Measurements from ENCODE around the gene PTPRZ1. TPM values are rescaled to one million over a fixed set of nuclear protein-coding genes. Genes with fewer than 3 reads are reported as not detected.

Gene PTPRZ1
- total RNA-seq, 2 experiments from 2014 or later: not detected

- Mint-ChIP-seq H3K27me3 (no peaks in the 10 kb centered on the region), H3K4me3 (no peak overlapping the region), H3K27ac (no peak overlapping the region), H3K4me1 (ENCODE audit: low read depth) (no peaks in the 10 kb centered on the region), H3K9me3 (peaks cover 6% of the 10 kb centered on the region), H3K36me3 (ENCODE audit: low read depth) (no peaks in the 10 kb centered on the region)
- no peak for TF ChIP-seq CTCF (IDR thresholded peaks at IDR 0.05)
- intact Hi-C loops (cut with micrococcal nuclease): no loop called here
- no peak for ATAC-seq
- DNase-seq: no peak
- POLR2A ChIA-PET: no interaction called here
- CTCF ChIA-PET: no interaction called here
Measured at GRCh38 chr7:121833991-121834390, 39.0 kb upstream of the PTPRZ1 start.

- H3K9me3 Mint-ChIP-seq: peaks cover 13% of the 10 kb centered on the region
- H3K27ac Mint-ChIP-seq: no peak overlapping the region
- CTCF ChIA-PET: no interaction called here
- POLR2A ChIA-PET: no interaction called here
- H3K27me3 Mint-ChIP-seq: no peaks in the 10 kb centered on the region
- ATAC-seq (no peak), DNase-seq (no peak)
- TF ChIP-seq CTCF (IDR thresholded peaks at IDR 0.05): no peak
- H3K4me3 Mint-ChIP-seq: no peak overlapping the region
- no peaks in the 10 kb centered on the region for H3K36me3 Mint-ChIP-seq (ENCODE audit: low read depth)
- no peaks in the 10 kb centered on the region for H3K4me1 Mint-ChIP-seq (ENCODE audit: low read depth)
- intact Hi-C loops (cut with micrococcal nuclease): no loop called here
Measured at GRCh38 chr7:121837462-121837861, 35.5 kb upstream of the PTPRZ1 start.

GRCh38 chr7:121847041-121847440 lies 25.9 kb upstream of the PTPRZ1 start:
- no peak overlapping the region for H3K4me3 Mint-ChIP-seq
- CTCF ChIA-PET: no interaction called here
- no peak for ATAC-seq
- no peak for TF ChIP-seq CTCF (IDR thresholded peaks at IDR 0.05)
- H3K4me1 Mint-ChIP-seq (ENCODE audit: low read depth): no peaks in the 10 kb centered on the region
- POLR2A ChIA-PET: no interaction called here
- intact Hi-C loops (cut with micrococcal nuclease): no loop called here
- DNase-seq: no peak
- no peaks in the 10 kb centered on the region for H3K27me3 Mint-ChIP-seq
- no peak overlapping the region for H3K27ac Mint-ChIP-seq
- H3K9me3 Mint-ChIP-seq: peaks cover 2% of the 10 kb centered on the region
- H3K36me3 Mint-ChIP-seq (ENCODE audit: low read depth): no peaks in the 10 kb centered on the region

- Mint-ChIP-seq H3K4me3 (no peak overlapping the region), H3K36me3 (ENCODE audit: low read depth) (no peaks in the 10 kb centered on the region), H3K27ac (no peak overlapping the region), H3K4me1 (ENCODE audit: low read depth) (no peaks in the 10 kb centered on the region), H3K27me3 (no peaks in the 10 kb centered on the region), H3K9me3 (no peaks in the 10 kb centered on the region)
- ATAC-seq (no peak), DNase-seq (no peak)
- intact Hi-C loops (cut with micrococcal nuclease): no loop called here
- TF ChIP-seq CTCF (IDR thresholded peaks at IDR 0.05): no peak
- CTCF ChIA-PET: no interaction called here
- POLR2A ChIA-PET: no interaction called here
Measured at GRCh38 chr7:121853307-121853706, 19.7 kb upstream of the PTPRZ1 start.

- CTCF ChIA-PET: no interaction called here
- no peak for ATAC-seq
Measured at GRCh38 chr7:121860953-121861352, 12.0 kb upstream of the PTPRZ1 start.

More at GRCh38 chr7:121860953-121861352, 12.0 kb upstream of the PTPRZ1 start:
- no peak overlapping the region for H3K27ac Mint-ChIP-seq
- H3K4me3 Mint-ChIP-seq: no peak overlapping the region
- no peak for TF ChIP-seq CTCF (IDR thresholded peaks at IDR 0.05)
- peaks cover 2% of the 10 kb centered on the region for H3K9me3 Mint-ChIP-seq
- POLR2A ChIA-PET: no interaction called here
- no peak for DNase-seq
- no peaks in the 10 kb centered on the region for H3K4me1 Mint-ChIP-seq (ENCODE audit: low read depth)
- no peaks in the 10 kb centered on the region for H3K27me3 Mint-ChIP-seq
- H3K36me3 Mint-ChIP-seq (ENCODE audit: low read depth): no peaks in the 10 kb centered on the region
- intact Hi-C loops (cut with micrococcal nuclease): no loop called here

All from activated CD8-positive, alpha-beta T cell treated with anti-CD3 and anti-CD28 coated beads for 36 hours (primary cell).